Heart left ventricle (tissue), 16 donors: Measurements from ENCODE around the gene HOXA1. TPM values are rescaled to one million over a fixed set of nuclear protein-coding genes. Genes with fewer than 3 reads are reported as not detected.

Source experiments
- ATAC-seq, 4 donors: fragments of 200-7000 bp; cut with Tn5 transposase; one replicate each; pipeline ENCODE4 v1.9.1; 2020 to 2022; ENCODE audit warnings: moderate library complexity in 4 of 4, mild to moderate bottlenecking in 3 of 4, moderate number of reproducible peaks in 1 of 4
- DNase-seq, 5 donors: peaks; one replicate each; pipeline ENCODE4 v3.0.0-alpha.2; 2020
- H3K27ac ChIP-seq, 12 donors: fragments of 200-600 bp; sonication (generic) in 4 of 12; one replicate each; pipeline versions ENCODE4 v1.5.0 to v1.8.0; 2016 to 2022; ENCODE audit warnings: mild to moderate bottlenecking in 2 of 12
- H3K27me3 ChIP-seq, 9 donors: fragments of 200-600 bp; sonication (generic) in 2 of 9; one replicate each; pipeline versions ENCODE4 v1.5.1 to v1.8.0; 2016 to 2022; ENCODE audit warnings: mild to moderate bottlenecking in 3 of 9
- H3K36me3 ChIP-seq, 9 donors: fragments of 200-600 bp; sonication (generic) in 2 of 9; one replicate each; pipeline versions ENCODE4 v1.5.0 to v1.8.0; 2018 to 2022; ENCODE audit warnings: mild to moderate bottlenecking in 2 of 9
- H3K4me1 ChIP-seq, 12 donors: fragments of 200-600 bp; sonication (generic) in 4 of 12; one replicate each; pipeline versions ENCODE4 v1.5.0 to v1.8.0; 2016 to 2022; ENCODE audit warnings: mild to moderate bottlenecking in 3 of 12
- H3K4me3 ChIP-seq, 12 donors: fragments of 200-600 bp; sonication (generic) in 4 of 12; one replicate each; pipeline versions ENCODE4 v1.5.0 to v1.8.0; 2017 to 2022; ENCODE audit warnings: mild to moderate bottlenecking in 9 of 12, moderate library complexity in 4 of 12
- H3K9me3 ChIP-seq, 12 donors: fragments of 200-600 bp; sonication (generic) in 4 of 12; one replicate each; pipeline versions ENCODE4 v1.5.0 to v1.8.0; 2016 to 2022; ENCODE audit warnings: mild to moderate bottlenecking in 1 of 12
- POLR2A ChIP-seq, 2 donors: fragments of 450-650 bp; IDR thresholded peaks; one replicate each; pipeline ENCODE4 v1.6.1; 2017; ENCODE audit warnings: antibody characterized with exemption in 2 of 2, mild to moderate bottlenecking in 2 of 2, moderate library complexity in 2 of 2
- whole genome bisulfite sequencing, 4 donors: extraction: QIAGEN DNeasy Blood & Tissue Kit in 2 of 4; methylation state at CpG; one replicate each; pipeline versions ENCODE4 v1.1.5 to v1.1.7; 2013 to 2018; 5-methylcytosine and 5-hydroxymethylcytosine counted together
- intact Hi-C, 10 donors: fragments of 100-400 bp; cut with DNase I; formaldehyde crosslinking; loops; one replicate each; pipeline versions ENCODE4 v1.11.1 to v1.14.2; 2022
- long read RNA-seq, 3 donors: library from polyadenylated mRNA; unstranded; transcript quantifications; one replicate each; pipeline ENCODE4 v2.0.0, GENCODE V29; 2020 to 2021
- polyA plus RNA-seq, 2 donors: library from polyadenylated mRNA; stranded (reverse); fragments of 200-250 nt; gene quantifications; one replicate each; pipeline ENCODE4 v1.2.3, GENCODE V29; 2013
- total RNA-seq, 9 donors: library from RNA; depleted of rRNA in 2 of 9; stranded (reverse); fragments of >200 nt in 2 of 9; fragmentation: NEBNext Ultra II Directional in 3 of 9; extraction: Animal tissue kit (Norgen Biotek cat#: 25700) in 3 of 9; gene quantifications; one replicate each; pipeline versions ENCODE4 v1.1.0 to v1.2.4, GENCODE V29; 2016 to 2023
- TF ChIP-seq, protein P1 (sequence below), 12 donors: fragments of 200-600 bp; sonication (generic) in 4 of 12; IDR thresholded peaks; one replicate each; pipeline versions ENCODE4 v1.5.0 to v1.8.0; 2018 to 2022; ENCODE audit warnings: antibody characterized with exemption in 12 of 12, mild to moderate bottlenecking in 5 of 12
- donor health status: ischemic (EF 13 %, LVEDD 7.1; RV severe dilation, severe dysfunction).
- donor health status: healthy with polysubstance abuse.
- donor health status: DM: no; HTN: yes; CAD: no.
- donor health status: DM: no; HTN: no; CAD: no.
- donor health status: ischemic (EF 25% LVEDD 6.9; RV normal size, moderate dysfunction).
- donor health status: ischemic (EF 25% LVEDD 5.7; RV mildly dilated, moderate dysfunction).
- donor health status: healthy.
- donor health status: DM: yes; HTN: yes; CAD: no.
- donor health status: ischemic (EF 35%, LVEDD 5.7; RV mildly dilated, moderate dysfunction).
- donor health status: nonischemic (EF 11% LVEDD 7.7; RV severe dilation, severe dysfunction).
- donor health status: DM: yes; HTN: yes; CAD: no.
- donor health status: PGD.
- donor health status: ischemic (EF 29% LVEDD 5.4; RV normal size, mild dysfunction).
- donor health status: nonischemic (EF 23%, LVEDD 6.1; RV moderate dilation, normal function).

HOXA1 gene
- under 1 TPM in 3 of 9 donors, not detected in 6; 0.12 to 0.66 (median 0.59) TPM for total RNA-seq
- under 1 TPM in 1 of 2 donors, not detected in 1; 0.07 TPM for polyA plus RNA-seq
- long read RNA-seq, donor 1: 0 reads
- long read RNA-seq, donor 2: 0 reads
- long read RNA-seq, donor 3: 0 reads

DNA sequence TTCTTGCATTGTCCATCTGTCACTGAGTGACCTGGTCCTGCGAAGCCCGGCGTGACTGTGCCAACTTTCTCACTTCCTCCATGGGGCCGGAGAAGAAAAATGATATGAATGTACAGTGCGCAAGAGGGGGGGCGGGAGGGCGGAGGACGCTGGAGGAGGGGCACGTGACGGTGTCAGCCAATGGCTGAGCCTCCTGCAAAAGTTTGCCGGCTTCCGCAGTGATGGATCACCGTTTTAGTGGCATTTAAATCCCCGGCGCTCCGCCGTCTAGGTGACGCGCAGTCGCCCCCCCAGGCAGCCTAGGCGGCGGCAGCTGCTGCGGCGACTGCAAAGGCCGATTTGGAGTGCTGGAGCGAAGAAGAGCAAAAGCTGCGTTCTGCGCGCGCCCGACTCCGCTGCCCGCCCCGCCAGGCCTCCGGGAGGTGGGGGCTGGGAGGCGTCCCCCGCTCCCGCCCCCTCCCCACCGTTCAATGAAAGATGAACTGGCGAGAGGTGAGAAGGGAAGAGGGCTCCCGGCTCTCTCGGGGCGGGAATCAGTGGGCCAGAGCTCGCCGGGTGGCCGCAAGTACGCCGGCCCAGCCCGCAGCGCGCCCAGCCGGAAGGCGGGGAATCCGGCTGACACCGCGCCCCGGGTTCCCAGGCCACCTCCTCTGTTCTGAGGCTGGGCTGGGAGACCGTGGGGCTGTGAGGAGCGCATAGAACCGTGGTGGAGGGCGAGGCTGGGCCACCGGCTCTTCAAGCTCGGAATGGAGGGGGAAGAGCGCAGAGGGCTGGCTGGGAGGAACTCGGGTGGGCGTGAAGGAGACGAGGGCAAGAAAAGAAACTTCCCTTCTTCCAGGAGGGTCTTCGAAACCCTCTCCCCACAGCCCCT lies at the start of gene HOXA1:
TSS of gene HOXA1 (minus strand) at position 104 of the 871 bp plus-strand sequence. CDS start at position 16, 88 bp downstream.
- Histone ChIP-seq H3K36me3 (no peaks in the 10 kb centered on the region), H3K9me3 (no peaks in the 10 kb centered on the region), H3K27me3 (peaks cover 56 to 100% (median 87%) of the 10 kb centered on the region in 9 donors), H3K4me1 (peaks cover 0 to 33% (median 15%) of the 10 kb centered on the region in 12 donors), H3K4me3 (peak within 1 kb of the TSS; percentile 49 to 85 (median 65)), H3K27ac (peak within 1 kb of the TSS; percentile 22 to 93 (median 73))
- intact Hi-C loops: loop anchor here in 1 of 10 donors (5.0 kb wide), 1 partner anchor 36 kb away; the partner anchor contains the start of gene HOXA4
- TF ChIP-seq, protein P1, sequence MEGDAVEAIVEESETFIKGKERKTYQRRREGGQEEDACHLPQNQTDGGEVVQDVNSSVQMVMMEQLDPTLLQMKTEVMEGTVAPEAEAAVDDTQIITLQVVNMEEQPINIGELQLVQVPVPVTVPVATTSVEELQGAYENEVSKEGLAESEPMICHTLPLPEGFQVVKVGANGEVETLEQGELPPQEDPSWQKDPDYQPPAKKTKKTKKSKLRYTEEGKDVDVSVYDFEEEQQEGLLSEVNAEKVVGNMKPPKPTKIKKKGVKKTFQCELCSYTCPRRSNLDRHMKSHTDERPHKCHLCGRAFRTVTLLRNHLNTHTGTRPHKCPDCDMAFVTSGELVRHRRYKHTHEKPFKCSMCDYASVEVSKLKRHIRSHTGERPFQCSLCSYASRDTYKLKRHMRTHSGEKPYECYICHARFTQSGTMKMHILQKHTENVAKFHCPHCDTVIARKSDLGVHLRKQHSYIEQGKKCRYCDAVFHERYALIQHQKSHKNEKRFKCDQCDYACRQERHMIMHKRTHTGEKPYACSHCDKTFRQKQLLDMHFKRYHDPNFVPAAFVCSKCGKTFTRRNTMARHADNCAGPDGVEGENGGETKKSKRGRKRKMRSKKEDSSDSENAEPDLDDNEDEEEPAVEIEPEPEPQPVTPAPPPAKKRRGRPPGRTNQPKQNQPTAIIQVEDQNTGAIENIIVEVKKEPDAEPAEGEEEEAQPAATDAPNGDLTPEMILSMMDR (IDR thresholded peaks at IDR 0.05): no peak
- peak in 1 of 2 donors; percentile 56 for TF ChIP-seq POLR2A (IDR thresholded peaks at IDR 0.05)
- peak; percentile 47 to 82 (median 78) for ATAC-seq
- DNase-seq: peak; percentile 43 to 79 (median 66)
- 0 to 2% (median 1%) methylated on average over 55 to 68 of the region's 68 CpGs for WGBS, 4 donors

DNA sequence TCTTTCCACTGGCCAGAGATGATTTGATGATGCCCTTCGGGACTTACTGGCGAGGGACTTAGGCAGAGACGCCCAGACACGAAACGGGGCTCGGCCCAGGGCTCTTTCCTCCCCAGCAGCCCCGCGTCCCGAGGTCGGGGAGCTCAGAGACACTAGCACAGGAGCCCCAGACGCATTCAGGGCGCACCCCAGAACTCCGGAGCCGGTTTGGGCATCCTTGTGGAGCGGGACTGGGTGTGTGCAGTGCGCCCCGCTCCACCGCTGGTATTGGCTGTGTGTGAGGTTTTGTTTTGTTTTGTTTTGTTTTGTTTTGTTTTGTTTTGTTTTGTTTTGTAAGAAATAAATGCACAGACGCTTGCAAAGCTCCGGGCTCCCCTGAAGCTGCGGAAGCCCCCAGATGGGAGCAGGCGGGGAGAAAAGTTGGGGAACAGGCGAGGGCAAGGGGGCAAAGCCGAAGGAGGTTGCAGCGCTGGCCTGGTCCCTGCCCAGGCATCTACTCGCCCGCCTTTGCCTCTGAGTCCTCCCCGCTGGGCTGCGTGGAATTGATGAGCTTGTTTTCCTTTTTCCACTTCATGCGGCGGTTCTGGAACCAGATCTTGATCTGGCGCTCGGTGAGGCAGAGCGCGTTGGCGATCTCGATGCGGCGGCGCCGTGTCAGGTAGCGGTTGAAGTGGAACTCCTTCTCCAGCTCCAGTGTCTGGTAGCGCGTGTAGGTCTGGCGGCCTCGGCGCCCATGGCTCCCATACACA lies 49.5 kb upstream of the HOXA1 start:
- no peaks in the 10 kb centered on the region for H3K36me3 ChIP-seq
- 20 to 44% (median 28%) methylated on average over 47 of the region's 47 CpGs for WGBS, 4 donors
- DNase-seq (no peak), ATAC-seq (no peak)
- H3K4me1 ChIP-seq: peaks cover 0 to 53% (median 14%) of the 10 kb centered on the region in 12 donors
- H3K27ac ChIP-seq: no peak overlapping the region
- intact Hi-C loops: no loop called here
- H3K4me3 ChIP-seq: peak overlapping the region in 1 of 12 donors; percentile 2
- H3K27me3 ChIP-seq: peaks cover 82 to 100% (median 98%) of the 10 kb centered on the region in 9 donors
- no peaks in the 10 kb centered on the region for H3K9me3 ChIP-seq
- TF ChIP-seq, protein P1 (IDR thresholded peaks at IDR 0.05): no peak

DNA sequence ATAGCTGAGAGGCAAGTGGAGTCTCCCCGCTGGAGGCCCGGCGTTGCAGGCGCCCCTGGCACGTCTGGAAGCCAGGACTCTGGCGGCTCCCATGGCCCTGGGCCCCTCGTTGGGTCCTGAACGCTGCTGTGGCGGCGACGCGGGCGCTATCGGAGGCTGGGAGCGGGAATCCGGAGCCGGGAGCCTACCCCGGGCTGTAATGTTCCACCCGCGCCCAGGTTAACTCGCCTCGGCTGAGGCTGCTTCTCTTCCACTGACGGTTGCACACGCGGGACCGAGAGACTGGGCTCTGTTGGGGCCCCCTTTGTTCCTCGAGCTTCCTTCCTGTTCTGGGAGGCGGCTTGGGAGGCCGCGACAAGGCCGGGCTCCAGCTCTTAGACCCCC lies 49.0 kb upstream of the HOXA1 start:
- 10 to 20% (median 15%) methylated on average over 11 to 31 of the region's 31 CpGs for WGBS, 4 donors
- Histone ChIP-seq H3K9me3 (no peaks in the 10 kb centered on the region), H3K36me3 (no peaks in the 10 kb centered on the region), H3K27ac (peak overlapping the region in 1 of 12 donors; percentile 61), H3K4me3 (no peak overlapping the region), H3K27me3 (peaks cover 83 to 100% (median 98%) of the 10 kb centered on the region in 9 donors), H3K4me1 (peaks cover 0 to 52% (median 14%) of the 10 kb centered on the region in 12 donors)
- TF ChIP-seq, protein P1 (IDR thresholded peaks at IDR 0.05): no peak
- no peak for TF ChIP-seq POLR2A (IDR thresholded peaks at IDR 0.05)
- intact Hi-C loops: loop anchor here in 3 of 10 donors (5.0 kb wide), 3 partner anchors 287 to 462 kb away; no protein-coding TSS in a partner anchor
- no peak for ATAC-seq
- DNase-seq: peak in 1 of 5 donors; percentile 50
